SK-N-DZ (cell line): ENCODE measurements around the gene MYOCD.
A peak's percentile ranks its signal among the peaks of the same experiment; 100 is the strongest.

Experiments
- DNase-seq: peaks from one replicate; pipeline ENCODE4 v3.0.0-alpha.2; 2015; ENCODE audit warnings: low spot score

Gene MYOCD

DNA sequence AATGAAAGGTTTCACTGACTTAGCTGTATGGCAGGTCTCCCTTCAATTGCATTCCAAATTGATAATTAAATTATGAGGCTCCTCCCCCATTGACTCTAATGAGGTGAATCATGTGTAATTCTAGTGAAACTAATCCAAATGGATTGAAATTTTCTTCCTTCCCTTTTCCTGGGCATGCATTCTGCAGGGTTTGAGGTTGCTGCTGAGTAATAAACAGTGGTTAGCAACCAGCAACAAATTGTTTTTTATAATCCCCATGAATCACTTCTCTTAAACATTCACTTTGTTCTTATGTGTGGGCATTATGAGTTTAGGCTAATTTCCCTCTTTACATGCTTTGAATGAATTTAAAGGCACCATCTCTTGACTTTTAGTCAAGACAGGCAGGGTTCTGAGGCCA is 43.4 kb downstream of the MYOCD start:
- DNase-seq: no peak

- no peak for DNase-seq
Measured at GRCh38 chr17:12712415-12712814, 46.7 kb downstream of the MYOCD start.

DNA sequence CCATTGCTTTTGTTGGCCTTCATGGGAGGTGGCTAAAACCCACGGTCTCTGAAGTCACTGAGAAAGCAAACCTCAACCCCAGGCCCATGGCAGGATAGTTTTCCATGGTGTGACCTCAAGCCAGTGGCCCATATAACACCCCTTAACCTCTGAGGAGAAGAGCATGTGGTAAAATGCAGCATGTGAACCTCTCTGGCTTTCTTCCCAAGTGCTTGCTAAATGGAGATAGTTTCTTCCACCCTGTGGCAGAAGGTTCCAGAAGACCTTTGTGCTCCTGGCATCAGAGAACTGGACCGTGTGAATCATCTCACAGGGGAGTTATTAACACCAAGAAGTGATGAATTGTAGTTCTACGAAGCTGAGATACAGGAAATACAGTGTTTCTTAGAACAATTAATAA is 47.3 kb downstream of the MYOCD start:
- DNase-seq: no peak

DNA sequence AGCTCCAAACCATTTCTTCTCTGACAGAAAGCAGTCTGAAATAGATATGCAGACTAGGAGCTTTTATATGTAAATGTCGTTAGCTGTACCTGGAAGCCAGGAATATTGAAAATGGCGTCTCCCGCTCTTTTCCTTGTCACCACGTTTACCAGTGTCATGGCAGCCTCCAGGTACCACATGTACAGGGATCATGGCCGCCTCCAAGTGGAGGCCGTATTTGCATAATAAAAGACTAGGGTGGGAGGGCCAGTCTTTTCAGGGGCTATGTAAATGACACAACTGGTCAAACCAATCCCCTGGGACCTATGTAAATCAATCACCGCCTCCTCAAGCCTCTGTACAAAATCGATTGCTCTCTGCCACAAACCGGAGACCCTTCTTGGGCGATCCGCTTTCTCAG is 54.3 kb downstream of the MYOCD start:
- DNase-seq: peak; percentile 23

- DNase-seq: no peak
Measured at GRCh38 chr17:12721581-12721980, 55.9 kb downstream of the MYOCD start.

- DNase-seq: no peak
Measured at GRCh38 chr17:12722282-12722681, 56.6 kb downstream of the MYOCD start.

- DNase-seq: no peak
Measured at GRCh38 chr17:12726131-12726530, 60.4 kb downstream of the MYOCD start.

GRCh38 chr17:12727076-12727760 is 61.5 kb downstream of the MYOCD start:
- no peak for DNase-seq

DNA sequence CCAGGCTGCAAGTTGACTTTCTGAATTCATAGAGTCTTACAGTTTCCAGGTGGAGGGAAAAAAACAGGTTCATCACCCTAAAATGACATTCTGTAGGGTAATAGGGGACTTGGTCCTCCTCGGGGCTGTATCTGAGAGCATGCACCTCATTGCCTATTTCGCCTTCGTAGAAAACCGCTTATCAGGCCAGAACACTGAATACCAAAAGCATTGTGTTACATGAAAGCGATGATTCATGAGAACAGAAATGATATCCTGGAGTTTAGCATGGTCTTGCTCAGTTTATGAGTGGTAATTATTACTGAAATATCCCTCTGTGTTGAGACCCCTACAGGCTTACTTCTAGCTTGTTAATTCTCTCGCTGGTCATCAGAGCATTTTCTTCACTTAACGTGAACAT is 62.2 kb downstream of the MYOCD start:
- DNase-seq: no peak

DNA sequence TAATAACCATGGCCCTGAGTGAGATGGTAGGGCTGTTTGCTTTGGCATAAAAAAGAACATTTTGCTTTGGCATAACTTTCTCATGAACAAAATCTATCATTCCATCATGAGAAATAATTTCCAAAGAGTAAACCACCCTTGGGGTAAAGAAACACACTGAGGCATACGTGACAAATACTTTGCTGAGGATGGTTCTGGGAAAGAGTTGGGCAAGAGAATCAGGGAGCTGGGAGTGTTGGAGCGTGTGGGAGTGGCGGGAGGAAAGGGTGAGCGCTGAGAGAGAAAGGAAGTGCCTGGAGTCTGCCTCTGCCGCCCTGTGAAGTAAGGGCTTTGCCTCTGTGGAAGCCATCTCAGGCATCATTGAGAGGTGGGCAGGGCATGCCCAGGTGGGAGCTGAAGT is 63.4 kb downstream of the MYOCD start:
- DNase-seq: no peak

- DNase-seq: no peak
Measured at GRCh38 chr17:12730421-12730820, 64.7 kb downstream of the MYOCD start.

GRCh38 chr17:12730931-12731521 is 65.3 kb downstream of the MYOCD start:
- no peak for DNase-seq

DNA sequence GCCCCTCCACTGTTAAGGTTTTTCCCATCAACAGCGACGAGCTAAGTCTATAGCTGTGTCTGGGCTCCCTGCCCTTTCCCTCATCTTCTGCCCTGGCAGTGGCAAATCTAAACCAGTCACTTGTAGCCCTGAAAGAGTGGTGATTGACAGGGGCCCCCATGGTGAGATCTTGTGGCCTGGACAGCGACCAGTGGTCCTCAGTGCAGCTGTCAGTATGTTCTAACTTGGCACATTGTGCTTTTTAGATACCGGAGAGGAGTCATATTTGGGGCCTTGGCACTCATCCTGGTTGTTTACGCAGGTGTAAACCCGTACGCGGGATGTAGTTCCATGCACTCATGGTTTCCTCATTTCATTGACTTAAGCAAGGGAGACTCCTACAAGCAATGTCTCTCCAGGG is 66.1 kb downstream of the MYOCD start:
- DNase-seq: no peak

DNA sequence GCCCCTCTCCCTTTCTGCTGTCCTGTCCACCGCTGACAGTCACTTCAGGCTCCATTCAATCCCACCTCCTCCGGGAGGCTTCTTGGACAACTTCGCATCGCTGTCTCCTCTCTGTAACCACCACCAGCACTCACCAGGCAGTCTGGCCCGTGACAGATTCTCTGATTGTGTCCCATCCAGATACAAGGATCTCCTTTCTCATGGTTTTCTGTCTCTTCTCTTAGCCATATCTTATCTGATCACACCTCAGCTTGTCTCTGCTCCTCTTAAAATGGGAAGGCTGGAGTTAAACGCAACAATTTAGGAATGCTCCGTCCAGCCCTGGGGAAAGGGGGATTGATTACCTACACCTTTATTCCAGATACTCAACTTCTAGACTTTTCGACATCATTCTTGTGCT is 66.7 kb downstream of the MYOCD start:
- DNase-seq: no peak

GRCh38 chr17:12734926-12735325 is 69.2 kb downstream of the MYOCD start:
- no peak for DNase-seq

DNA sequence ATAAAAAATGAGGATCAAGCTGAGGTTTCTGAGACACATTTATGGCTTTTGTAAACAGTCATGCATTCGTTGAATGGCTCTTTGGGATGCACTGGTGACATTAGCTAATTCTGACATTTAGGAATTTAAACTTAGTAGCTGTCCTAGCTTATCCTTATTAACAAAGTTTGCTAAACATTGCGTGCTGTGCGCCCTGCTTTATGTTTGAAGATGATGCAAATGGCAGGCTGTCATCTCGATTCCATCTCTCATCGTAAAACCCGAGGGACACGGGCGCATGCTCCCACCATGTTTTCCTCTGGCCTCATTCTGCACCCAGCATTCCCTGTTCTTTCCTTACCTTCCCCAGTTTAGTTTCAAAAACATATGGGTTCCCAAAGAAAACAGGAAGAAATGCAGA is 69.8 kb downstream of the MYOCD start:
- no peak for DNase-seq

DNA sequence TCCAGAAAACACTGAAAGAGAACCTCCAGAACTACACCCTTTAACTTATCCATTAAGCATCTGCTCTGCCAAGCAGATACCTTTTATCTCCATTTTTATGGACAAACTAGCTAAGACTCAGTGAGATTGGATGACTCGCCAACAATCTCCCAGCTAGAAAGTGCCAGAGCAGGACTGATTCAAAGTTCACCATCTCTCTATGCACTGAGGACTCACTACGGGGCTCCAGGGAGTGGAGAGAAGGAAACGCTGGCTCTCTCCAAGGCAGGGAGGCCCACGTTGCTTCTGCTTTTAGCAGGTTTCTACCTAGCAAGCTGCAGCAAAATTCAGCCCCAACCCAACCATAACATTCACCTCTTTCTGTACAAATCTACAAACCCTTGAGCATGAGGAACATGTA is 70.8 kb downstream of the MYOCD start:
- no peak for DNase-seq

GRCh38 chr17:12737740-12738469 is 72.2 kb downstream of the MYOCD start:
- no peak for DNase-seq

DNA sequence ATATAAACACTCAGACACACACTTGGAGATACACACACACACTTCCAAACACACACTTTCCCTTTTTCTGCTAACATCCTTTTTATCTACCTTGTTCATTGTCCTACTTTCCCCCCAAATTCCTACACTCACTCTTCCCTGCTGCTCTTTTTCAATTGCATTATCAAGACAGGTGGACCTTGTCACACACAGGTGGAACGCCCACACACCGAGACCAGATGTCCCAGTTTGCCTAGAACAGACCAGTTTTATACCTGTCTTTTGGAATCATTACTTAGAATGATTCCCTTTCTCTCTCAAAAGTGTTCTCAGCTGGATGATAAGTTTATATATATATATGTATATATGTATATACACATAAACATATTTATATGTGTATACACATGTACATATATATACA is 72.9 kb downstream of the MYOCD start:
- DNase-seq: no peak

DNA sequence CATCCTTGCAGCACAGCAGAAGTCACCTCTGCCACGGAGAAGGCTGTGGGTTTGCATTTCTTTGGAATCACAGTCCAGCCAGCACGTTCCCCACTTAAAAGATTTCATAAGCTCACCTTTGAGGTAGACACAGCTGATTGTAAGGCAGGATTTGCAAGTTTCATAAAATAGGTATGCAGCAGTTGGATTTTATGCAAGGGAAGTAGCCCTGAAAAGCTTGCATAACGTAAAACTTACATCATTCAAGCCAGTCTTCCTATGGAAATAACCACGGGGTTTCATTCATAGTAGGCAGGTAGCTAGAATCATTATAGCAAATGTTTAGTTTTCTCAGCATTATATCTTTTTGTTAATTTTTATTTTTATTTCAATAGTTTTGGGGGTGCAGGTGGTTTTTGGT is 73.8 kb downstream of the MYOCD start:
- no peak for DNase-seq

DNA sequence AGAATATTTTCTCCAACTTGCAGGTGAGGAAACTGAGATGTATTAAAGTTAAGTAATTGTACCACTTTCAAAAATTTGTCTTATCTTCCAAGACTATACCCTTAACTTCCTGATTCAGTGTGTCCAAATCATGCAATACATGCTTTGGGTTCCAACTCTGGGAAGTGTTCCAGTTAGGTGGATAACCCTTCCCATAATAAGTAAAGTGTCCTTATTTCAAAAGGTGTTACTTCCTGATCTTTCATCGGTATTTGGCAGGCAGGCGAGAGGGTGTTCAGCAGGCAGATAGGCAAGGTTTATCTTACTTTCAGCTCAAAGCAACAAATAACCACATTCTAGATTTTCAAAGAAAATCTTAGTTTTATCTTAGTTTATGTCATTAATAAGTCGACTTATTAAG is 77.4 kb downstream of the MYOCD start:
- DNase-seq: no peak

DNA sequence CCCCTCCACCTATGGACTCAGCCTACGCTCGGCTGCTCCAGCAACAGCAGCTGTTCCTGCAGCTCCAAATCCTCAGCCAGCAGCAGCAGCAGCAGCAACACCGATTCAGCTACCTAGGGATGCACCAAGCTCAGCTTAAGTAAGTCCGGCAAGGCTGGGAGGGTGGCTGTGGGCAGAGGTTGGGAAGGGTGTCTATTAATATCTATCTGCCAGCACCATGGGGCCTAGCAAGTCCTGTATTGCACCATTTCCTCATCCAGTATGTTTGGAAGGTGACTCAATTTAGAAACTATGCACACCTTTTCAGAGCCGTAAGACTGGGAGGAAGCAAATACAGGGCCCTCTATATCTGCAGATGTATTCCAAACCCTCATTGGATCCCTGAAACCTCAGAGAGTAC is 78.6 kb downstream of the MYOCD start:
- DNase-seq: no peak

DNA sequence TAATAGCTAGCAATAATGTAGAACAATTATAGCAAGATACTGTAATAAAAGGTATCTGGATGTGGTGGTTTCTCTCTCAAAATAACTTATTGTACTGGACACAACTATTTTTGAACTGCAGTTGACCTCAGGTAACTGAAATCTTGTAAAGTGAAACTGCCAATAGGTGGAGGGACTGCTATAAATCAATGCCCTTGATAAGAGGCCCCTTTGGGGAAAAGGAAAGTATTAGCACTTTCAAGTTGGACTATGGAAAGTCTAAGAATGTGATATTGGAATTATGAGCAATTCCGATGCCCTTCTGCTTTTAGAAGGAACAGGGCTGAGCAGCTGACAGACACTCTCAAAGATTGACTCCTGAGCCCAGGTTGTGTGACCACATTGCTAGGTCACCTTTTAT is 79.1 kb downstream of the MYOCD start:
- DNase-seq: no peak
